ENCODE measurements around the gene NUMA1. TPM values are rescaled to one million over a fixed set of nuclear protein-coding genes. Genes with fewer than 3 reads are reported as not detected.

Gene NUMA1
- total and polyA plus RNA-seq, 2 of the 8 experiments (the other 6 are each of a cell fraction or from before 2014, with no cell fraction given), result 101 to 107 TPM

DNA sequence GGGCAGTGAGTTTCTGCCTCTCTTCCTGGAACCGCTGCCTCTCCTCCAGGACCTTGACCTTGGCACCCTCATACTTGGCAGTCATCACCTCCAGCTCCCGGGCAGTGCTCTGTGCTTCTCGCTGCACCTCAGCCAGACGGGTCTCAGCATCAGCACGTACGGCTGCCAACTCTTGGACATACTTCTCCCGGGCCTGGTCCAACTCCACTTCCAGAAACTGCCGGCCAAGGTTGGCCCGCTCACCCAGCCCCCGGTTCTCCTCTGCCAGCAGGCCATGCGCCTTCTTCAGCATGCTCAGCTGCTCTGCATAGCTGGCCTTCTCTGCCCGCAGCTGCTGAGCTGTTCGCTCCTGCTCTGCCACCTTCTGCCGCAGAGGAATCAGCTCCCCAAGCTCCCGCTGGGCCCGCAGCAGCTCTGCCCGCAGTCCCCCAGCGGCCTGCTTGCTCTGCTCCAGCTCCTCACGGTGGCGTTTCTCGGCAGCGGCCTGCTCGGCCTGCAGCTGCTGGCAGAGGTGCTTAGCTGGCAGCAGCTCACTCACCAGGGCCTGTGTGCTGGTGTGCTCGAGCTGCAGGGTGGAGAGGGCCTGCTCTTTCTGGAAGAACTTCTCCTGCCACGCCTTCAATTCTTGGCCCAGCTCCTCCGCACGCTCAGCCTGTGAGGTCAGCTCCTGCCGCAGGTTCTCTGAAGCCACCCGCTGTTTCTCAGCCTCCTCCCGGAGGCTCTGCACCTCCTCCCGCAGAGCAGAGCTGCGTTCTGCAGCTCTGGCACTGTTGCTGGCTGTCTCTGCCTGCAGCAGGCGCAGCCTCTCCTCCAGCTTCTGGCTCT is 67.2 kb downstream of the NUMA1 start (continued):
- TF ChIP-seq CHD7 (IDR thresholded peaks at IDR 0.05; ENCODE audit: insufficient replicate concordance, low read length) (no peak), RAD21 (IDR thresholded peaks at IDR 0.05 in 1 of 2, conservative IDR thresholded peaks at IDR 0.05 in 1 of 2; ENCODE audit: low read depth in 2 of 2, low read length in 2 of 2) (no peak), NANOG (IDR thresholded peaks at IDR 0.05; ENCODE audit: insufficient read depth, low read depth, low read length, poor library complexity, severe bottlenecking) (no peak), CREB1 (IDR thresholded peaks at IDR 0.05) (no peak), TBP (IDR thresholded peaks at IDR 0.05; ENCODE audit: low read depth, low read length) (no peak), SIX5 (IDR thresholded peaks at IDR 0.05; ENCODE audit: low read depth, low read length) (no peak), TAF1 (IDR thresholded peaks at IDR 0.05; ENCODE audit: low read depth, low read length) (no peak), GTF2F1 (IDR thresholded peaks at IDR 0.05; ENCODE audit: borderline replicate concordance, low read depth, low read length) (no peak), EGR1 (IDR thresholded peaks at IDR 0.05; ENCODE audit: borderline replicate concordance, low read depth, low read length) (no peak)
- TF ChIP-seq, protein P1, sequence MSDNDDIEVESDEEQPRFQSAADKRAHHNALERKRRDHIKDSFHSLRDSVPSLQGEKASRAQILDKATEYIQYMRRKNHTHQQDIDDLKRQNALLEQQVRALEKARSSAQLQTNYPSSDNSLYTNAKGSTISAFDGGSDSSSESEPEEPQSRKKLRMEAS (IDR thresholded peaks at IDR 0.05), result no peak
